ENCODE results near the gene TCL1B. TPM values are rescaled to one million over a fixed set of nuclear protein-coding genes. Genes with fewer than 3 reads are reported as not detected.
"Not testable (repeated sequence)": the region's sequence is repeated elsewhere in the genome, so short reads cannot be mapped to it uniquely, and the experiment has no call there.

The TCL1B gene
- under 1 TPM; 0.17 to 0.35 (median 0.28) TPM for polyA plus RNA-seq (ENCODE audit: insufficient read length in 3 of 3)

- DNase-seq (ENCODE audit: low read depth in 3 of 3, low spot score in 2 of 3) = no peak
These were observed at the start of gene TCL1B for GRCh38 chr14:95685978-95686922. TSS of gene TCL1B (plus strand) at chr14:95686426. CDS start at chr14:95686468, 42 bp downstream.

DNA sequence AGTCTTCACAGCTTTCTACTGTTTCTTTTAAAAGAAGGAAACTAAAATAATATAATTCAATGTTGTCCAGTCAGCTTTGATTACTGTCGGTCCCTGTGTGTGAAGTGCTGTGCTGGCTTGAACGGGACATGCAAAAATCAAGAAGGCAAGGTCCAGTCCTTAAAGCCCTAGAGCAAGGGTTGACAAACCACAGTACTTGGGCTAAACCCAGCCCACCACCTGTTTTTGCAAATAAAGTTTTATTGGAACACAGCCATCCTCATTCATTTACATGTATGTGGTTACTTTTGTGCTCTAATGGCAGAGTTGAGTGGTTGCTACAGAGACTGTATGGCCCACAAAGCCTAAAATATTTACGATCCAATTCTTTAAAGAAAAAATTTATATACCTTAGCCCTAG is 41.2 kb upstream of the TCL1B start:
- no peak for DNase-seq (ENCODE audit: low read depth in 3 of 3, low spot score in 2 of 3)

DNA sequence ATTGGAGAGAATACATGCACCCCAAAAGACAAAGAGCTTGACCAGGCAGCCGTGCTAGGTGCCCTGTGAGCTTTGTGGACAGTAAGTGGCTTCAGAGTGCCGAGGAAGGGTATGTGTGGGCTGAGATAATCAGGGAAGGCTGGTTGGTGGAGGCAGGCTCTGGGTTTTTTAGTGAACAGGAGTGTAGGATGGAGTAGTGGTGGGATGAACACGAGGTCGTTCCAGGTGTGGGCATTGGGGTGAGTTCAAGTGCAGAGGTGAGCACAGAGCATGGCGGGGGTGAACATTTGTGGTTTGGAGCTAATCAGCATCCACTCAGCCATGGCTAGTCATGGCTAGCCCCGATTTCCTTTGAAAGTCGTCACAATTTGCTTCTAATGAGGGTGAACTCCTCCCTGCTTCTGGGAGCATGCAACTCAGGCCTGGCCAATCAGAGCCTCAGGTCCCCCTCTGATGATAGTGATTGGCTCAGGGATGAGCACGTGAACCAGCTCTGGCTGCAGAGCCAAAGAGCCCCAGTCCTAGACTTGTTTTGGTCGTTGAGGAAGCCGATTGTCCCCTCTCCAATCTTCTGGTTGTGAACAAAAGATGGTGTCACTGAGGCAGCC is 40.7 kb upstream of the TCL1B start:
- DNase-seq (ENCODE audit: low read depth in 3 of 3, low spot score in 2 of 3) = no peak

DNA sequence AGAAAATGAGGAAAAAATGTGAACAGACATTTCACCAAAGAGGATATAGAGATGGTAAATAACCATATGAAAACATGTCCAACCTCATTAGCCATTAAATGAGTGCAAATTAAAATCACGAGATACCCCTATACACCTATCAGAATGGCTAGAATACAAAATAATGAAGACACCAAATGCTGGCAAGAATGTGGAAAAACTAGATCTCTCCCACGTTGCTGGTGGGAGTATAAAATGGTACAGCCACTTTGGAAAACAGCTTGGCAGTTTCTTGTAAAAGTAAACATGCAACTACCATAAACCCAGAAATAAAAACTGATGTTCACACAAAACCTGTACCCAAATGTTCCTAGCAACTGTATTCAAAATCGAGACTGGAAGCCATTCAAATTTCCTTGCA is 38.3 kb upstream of the TCL1B start:
- no peak for DNase-seq (ENCODE audit: low read depth in 3 of 3, low spot score in 2 of 3)

DNA sequence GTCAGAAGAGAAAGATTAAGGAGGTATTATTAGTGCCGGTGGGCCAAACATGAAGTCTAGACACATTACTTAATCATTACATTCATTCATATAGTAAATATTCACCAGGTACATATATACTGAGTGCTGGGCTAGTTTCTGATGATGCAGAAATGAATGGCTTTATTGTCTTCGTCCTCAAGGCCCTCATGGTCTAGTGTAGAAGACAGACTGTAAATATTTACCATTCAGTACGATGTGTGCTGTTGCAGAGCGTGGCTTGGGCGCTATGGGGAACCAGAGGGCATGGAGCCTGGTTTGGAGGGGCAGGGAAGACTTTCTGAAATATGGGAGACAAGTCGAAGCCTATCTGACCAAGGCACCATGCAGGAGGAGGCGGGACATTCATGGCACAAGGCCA is 37.0 kb upstream of the TCL1B start:
- DNase-seq (ENCODE audit: low read depth in 3 of 3, low spot score in 2 of 3) = no peak

DNA sequence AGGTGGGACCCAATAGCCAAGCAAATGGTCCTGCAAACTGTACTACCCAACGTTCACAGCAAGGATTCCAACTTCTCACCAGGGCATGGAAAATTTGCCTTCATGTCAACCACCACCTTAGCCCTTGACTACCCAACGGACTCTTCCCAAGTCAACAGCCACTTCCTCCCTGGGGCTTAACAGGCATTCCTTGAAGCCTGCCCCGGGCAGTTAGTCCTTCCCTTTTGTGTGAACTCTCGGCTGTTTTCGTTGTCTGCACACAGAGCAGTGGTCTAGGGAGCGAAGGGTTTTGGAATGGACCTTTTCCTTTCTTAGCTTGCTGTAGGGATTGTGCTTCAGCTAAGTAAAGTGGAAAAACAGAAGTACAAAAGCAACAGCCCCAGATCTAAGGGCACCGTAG is 35.2 kb upstream of the TCL1B start:
- no peak for DNase-seq (ENCODE audit: low read depth in 3 of 3, low spot score in 2 of 3)

- DNase-seq (ENCODE audit: low read depth in 3 of 3, low spot score in 2 of 3) = peak in 1 of 3 donors; percentile 37
These were observed 34.2 kb upstream of the TCL1B start for GRCh38 chr14:95651821-95652583.

GRCh38 chr14:95652690-95653089 is 33.5 kb upstream of the TCL1B start:
- no peak for DNase-seq (ENCODE audit: low read depth in 3 of 3, low spot score in 2 of 3)

GRCh38 chr14:95655461-95655860 is 30.8 kb upstream of the TCL1B start:
- no peak for DNase-seq (ENCODE audit: low read depth in 3 of 3, low spot score in 2 of 3)

DNA sequence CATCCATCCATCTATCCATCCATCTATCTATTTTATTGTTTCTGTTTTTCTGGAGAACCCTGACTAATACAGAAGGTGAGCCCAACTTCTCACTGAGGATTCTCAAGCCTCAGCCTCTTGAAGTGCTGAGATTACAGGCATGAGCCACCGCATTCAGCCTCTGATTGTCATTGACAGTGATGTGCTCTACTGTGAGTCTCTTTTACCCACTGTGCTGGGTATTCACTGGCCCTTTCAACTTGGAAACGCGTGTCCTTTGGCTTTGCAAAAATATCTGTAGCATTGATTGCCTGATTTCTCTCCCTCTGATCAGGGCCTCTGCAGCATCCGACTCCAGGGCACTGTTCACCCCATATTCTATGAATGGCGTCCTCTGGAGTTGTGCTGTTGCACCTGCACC is 29.6 kb upstream of the TCL1B start:
- DNase-seq (ENCODE audit: low read depth in 3 of 3, low spot score in 2 of 3) = no peak

DNA sequence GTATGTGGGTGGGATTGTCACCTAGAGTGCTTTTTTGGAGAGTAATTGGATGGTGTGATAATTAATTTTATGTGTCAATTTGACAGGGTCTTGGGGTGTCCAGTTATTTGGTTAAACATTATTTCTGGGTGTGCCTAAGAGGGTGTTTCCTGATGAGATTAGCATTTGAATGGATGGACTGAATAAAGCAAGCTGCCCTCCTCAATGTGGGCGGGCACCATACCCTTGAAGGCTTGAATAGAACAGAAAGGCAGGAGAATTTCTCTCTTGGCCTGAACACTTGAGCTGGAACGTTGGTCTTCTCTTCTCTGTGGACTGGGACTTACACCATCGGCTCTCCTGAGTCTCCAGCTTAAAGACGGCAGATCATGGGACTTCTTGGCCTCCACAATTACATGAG is 28.8 kb upstream of the TCL1B start:
- no peak for DNase-seq (ENCODE audit: low read depth in 3 of 3, low spot score in 2 of 3)

- no peak for DNase-seq (ENCODE audit: low read depth in 3 of 3, low spot score in 2 of 3)
These were observed 26.8 kb upstream of the TCL1B start for GRCh38 chr14:95659293-95659989.

DNA sequence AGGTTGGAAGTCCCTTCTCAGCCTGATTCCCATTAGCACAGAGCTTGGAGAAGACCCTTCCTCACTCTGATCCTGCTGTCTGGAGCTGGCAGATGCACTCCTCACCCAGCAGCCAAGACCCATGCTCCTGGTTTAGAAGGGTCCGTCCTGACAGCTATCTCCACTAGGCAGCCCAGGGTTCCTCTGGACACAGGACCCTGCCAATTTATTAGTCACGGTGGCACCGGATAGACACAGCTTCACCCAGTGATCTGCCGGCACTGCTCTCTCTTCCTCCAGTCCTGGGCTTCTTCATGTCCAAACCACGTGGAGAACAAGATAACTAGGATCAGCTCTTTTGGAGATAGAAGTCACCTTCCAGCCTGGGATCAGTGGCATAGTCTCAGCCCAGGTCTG is 26.2 kb upstream of the TCL1B start:
- DNase-seq (ENCODE audit: low read depth in 3 of 3, low spot score in 2 of 3) = no peak

DNA sequence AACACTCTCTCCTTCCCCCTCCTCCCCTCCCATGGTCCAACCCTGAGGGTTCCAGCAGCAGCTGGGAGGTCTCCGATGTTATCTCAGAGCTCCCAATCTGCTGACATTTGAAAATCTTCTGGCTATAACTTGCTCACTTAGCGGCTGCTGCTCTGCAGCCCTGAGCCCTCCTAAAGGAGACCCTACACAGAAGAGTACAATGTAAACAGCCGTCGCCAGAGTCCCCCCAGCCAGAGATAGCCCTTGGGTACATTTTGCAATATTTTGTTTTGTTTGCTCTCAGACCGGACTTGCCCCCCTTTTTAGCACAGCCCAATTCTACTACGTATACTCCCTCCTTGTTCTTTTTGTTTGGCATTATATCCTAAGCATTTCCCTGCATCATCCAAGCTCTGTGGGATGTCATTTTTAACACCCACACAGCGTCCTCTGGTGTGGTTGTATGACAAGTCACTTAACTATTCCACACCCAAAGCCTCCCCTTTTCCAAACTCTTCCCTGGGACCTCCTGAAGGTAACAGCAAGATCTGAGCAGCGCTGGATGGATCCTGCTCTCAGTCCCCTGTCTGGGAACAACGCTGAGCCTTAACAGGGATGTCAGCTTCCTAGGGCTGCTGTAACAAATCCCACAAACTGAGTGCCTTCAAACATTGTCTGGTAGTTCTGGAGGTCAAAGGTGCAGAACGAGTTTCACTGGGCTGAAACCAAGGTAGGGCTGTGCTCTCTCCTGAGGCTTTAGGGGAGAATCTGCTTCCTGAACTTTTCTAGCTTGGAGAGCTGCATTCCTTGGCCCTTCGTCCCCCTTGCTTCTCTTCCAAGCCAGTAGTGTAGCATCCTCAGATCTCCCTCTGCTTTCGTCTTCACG is 25.3 kb upstream of the TCL1B start:
- DNase-seq (ENCODE audit: low read depth in 3 of 3, low spot score in 2 of 3) = no peak

DNA sequence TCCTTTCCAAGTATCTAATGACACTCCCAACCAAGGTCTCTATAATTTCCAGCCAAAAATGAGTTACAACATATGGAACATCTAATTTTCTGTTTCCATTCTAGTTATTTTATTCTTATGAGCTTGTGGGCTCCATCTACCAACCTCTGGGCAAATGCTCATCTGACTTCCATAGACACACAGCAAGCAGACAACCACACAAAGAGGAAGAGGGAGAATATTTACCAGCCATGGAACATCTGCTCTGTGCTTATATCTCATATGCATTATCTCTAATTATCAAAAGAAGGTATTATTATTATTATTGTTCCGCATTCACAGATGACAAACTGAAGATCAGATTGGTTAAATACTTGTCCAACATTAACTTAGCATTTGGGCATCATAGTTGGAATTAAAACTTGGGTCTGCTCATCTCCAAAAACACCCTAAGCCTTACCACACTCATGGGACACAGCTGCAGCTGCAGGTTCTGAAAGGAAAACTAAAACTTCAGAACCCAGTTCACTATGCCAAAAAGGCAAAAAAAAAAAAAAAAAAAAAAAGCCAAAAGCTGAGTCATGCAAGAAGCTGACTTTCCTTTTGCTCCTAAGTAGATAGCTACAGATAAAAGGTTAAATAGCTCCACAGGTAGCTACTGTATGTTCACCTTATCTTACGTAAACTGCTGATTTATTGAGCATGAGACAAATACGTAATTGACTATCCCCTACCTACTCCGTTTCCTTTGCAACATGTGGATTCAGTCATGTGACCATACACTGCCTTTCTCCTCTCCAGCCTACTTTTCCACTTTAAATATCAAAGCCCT is 23.6 kb upstream of the TCL1B start:
- DNase-seq (ENCODE audit: low read depth in 3 of 3, low spot score in 2 of 3) = no peak

- no peak for DNase-seq (ENCODE audit: low read depth in 3 of 3, low spot score in 2 of 3)
These were observed 22.9 kb upstream of the TCL1B start for GRCh38 chr14:95663226-95663797.

DNA sequence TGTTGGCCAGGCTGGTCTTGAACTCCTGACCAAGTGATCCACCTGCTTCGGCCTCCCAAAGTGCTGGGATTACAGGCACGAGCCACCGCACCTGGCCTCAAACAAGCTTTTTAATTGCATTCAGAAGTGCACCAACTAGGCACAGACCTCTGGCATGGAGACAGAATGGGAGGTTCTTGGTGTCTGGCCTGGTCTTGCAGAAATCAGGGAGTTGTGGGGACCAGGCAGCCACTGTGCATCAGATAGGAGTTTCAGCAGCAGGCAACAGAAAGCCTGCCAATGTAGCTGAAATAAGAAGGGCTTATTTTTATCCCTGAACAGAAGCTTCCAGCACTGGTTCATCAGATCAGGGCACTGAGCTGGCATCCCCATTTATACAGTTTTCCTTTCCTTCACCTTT is 22.2 kb upstream of the TCL1B start:
- no peak for DNase-seq (ENCODE audit: low read depth in 3 of 3, low spot score in 2 of 3)

DNA sequence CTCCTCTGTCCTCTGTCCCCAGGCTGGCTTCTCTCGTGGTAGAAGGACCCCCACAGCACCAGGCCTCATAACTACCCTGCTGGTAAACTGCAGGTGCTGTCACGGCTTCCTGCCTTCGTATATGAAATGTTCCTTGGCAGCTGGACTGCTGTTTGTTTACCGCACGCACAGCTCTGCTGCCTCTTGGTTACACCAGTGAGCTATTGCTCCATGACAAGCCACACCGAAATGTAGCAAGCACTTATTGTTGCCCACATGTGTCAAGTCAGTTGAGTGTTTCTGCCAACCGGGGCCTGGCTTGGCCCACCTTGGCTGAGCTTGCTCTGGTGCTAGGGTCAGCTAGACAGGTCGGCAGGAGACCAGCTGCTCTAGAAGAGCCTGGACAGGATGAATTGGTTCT is 21.7 kb upstream of the TCL1B start:
- no peak for DNase-seq (ENCODE audit: low read depth in 3 of 3, low spot score in 2 of 3)

DNA sequence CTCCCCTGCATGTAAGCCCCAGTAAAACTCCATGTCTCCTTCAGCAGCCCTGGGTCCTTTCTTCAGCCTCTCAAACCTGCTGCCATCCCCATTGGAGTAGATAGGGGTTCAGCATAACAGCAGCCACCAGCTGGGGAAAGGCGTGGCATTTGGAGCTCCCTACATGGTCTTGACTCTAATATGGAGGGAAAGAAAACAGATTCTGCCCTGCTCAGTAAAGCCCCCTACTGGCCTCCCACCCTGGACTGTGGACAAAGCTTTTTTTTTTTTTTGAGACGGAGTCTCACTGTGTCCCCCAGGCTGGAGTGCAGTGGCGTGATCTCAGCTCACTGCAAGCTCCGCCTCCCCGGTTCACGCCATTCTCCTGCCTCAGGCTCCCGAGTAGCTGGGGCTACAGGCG is 20.7 kb upstream of the TCL1B start:
- not testable (repeated sequence) for DNase-seq (ENCODE audit: low read depth in 3 of 3, low spot score in 2 of 3)
